Adrenal gland (tissue), 5 donors: ENCODE results near the gene SYT6.

Source experiments
- CTCF ChIP-seq, 6 experiments: fragments of 450-650 bp in 4 of 6; fragments of 200-600 bp in 2 of 6; sonication (generic) in 1 of 6; IDR thresholded peaks; 1 replicate in 5 of 6; 2 replicates in 1 of 6; pipeline versions ENCODE4 v1.5.1 to v1.8.0; 2016 to 2021; ENCODE audit warnings: antibody characterized with exemption in 6 of 6, mild to moderate bottlenecking in 2 of 6, moderate library complexity in 1 of 6
- POLR2A ChIP-seq, 2 donors: fragments of 450-650 bp; IDR thresholded peaks; one replicate each; pipeline ENCODE4 v1.6.1; 2017; ENCODE audit warnings: antibody characterized with exemption in 2 of 2, mild to moderate bottlenecking in 2 of 2, moderate library complexity in 1 of 2
- donor health status: DM: no; HTN: no; CAD: no.

GRCh38 chr1:114079596-114080190 lies 74.0 kb downstream of the SYT6 start:
- TF ChIP-seq CTCF (IDR thresholded peaks at IDR 0.05) (no peak), POLR2A (IDR thresholded peaks at IDR 0.05) (no peak)
